Lower leg skin (tissue), 3 donors: ENCODE data around the gene SART1.

Source experiments
- POLR2A ChIP-seq, 2 donors: fragments of 450-650 bp; IDR thresholded peaks; one replicate each; pipeline ENCODE4 v1.6.1; 2016 to 2017; ENCODE audit warnings: antibody characterized with exemption in 2 of 2, mild to moderate bottlenecking in 1 of 2, moderate library complexity in 1 of 2
- TF ChIP-seq, protein P1 (sequence below), 3 donors: fragments of 450-650 bp; IDR thresholded peaks; one replicate each; pipeline ENCODE4 v1.5.1; 2016; ENCODE audit warnings: antibody characterized with exemption in 3 of 3, mild to moderate bottlenecking in 3 of 3, moderate library complexity in 2 of 3

DNA sequence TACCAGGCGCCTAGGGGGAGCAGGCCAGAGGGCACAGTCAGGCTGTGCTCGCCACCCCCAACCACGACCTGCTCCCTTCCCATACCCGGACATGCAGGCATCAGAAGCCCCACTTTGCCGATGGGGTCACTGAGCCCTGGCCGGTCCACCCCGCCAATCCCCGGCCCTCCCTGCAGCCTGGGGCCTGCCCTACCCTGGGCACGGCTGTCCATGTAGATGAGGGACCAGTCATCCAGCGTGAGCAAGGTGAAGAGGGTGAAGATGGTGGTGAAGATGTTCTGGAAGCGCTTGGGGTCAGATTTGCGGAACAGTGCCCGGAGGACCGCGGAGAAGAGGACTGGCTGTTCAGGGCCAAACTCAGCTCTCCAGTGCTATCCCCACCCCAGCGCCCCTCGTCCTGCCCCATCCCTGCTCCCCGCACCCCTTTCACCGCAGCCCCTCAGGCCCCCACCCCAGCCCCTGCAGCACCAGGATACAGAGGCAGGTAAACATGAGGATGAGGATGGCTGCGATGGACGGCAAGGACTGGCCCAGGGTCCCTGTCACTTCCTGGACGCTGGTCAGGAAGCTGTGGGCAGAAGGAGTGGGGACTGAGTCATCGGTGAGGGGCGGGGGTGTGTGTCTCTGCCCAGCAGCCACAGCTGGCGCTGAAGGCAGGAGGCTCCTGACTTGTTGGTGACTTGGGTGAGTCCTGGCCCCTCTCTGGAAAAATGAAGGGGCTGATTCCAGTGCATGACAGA lies 59.3 kb downstream of the SART1 start:
- TF ChIP-seq, protein P1, sequence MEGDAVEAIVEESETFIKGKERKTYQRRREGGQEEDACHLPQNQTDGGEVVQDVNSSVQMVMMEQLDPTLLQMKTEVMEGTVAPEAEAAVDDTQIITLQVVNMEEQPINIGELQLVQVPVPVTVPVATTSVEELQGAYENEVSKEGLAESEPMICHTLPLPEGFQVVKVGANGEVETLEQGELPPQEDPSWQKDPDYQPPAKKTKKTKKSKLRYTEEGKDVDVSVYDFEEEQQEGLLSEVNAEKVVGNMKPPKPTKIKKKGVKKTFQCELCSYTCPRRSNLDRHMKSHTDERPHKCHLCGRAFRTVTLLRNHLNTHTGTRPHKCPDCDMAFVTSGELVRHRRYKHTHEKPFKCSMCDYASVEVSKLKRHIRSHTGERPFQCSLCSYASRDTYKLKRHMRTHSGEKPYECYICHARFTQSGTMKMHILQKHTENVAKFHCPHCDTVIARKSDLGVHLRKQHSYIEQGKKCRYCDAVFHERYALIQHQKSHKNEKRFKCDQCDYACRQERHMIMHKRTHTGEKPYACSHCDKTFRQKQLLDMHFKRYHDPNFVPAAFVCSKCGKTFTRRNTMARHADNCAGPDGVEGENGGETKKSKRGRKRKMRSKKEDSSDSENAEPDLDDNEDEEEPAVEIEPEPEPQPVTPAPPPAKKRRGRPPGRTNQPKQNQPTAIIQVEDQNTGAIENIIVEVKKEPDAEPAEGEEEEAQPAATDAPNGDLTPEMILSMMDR (IDR thresholded peaks at IDR 0.05), result no peak
- TF ChIP-seq POLR2A (IDR thresholded peaks at IDR 0.05), result no peak
